Endothelial cell of umbilical vein (primary cell): ENCODE data around the gene CFI. TPM values are rescaled to one million over a fixed set of nuclear protein-coding genes. Genes with fewer than 3 reads are reported as not detected.

Source experiments
- BruUV-seq: library from RNA; stranded (reverse); fragments of 400-500 nt; replicated peaks from 2 replicates; lab custom pipeline; 2021; lab: Mats Ljungman, UMichigan
- CTCF ChIA-PET: fragments of 300-600, 350-600 bp; sonication (Branson Sonifier 250); formaldehyde crosslinking; loops from one replicate; lab custom pipeline; 2021; ENCODE audit warnings: antibody characterized with exemption, inconsistent platforms; lab: Charles Lee
- POLR2A ChIA-PET: fragments of 300-600, 350-600 bp; sonication (Branson Sonifier 250); formaldehyde crosslinking; loops from one replicate; lab custom pipeline; 2021; ENCODE audit warnings: antibody characterized with exemption, inconsistent platforms; lab: Charles Lee
- DNase-seq: peaks from one replicate; pipeline ENCODE4 v3.0.0-alpha.2; 2011; ENCODE audit warnings: low read depth, low spot score
- FAIRE-seq: peaks from 2 replicates; lab custom pipeline; 2011; peaks lifted over from hg19 to GRCh38; lab: Jason Lieb, UNC
- H2AFZ ChIP-seq: 2 replicates; pipeline ENCODE4 v1.6.0; 2012; ENCODE audit warnings: low read depth, low read length, control low read depth, inconsistent platforms
- H3K27ac ChIP-seq: 2 replicates; pipeline ENCODE4 v1.5.1; 2011; ENCODE audit warnings: low read depth, mild to moderate bottlenecking, control low read depth, low read length, moderate library complexity; ENCODE audit not compliant: insufficient read depth
- H3K27me3 ChIP-seq, 2 experiments: 2 replicates each; pipeline versions ENCODE4 v1.6.0 to v1.6.1; 2011; ENCODE audit warnings: low read length in 2 of 2, mixed read lengths in 1 of 2; ENCODE audit not compliant: control insufficient read depth in 2 of 2, insufficient read depth in 2 of 2
- H3K36me3 ChIP-seq, 2 experiments: 2 replicates in 1 of 2; 3 replicates in 1 of 2; pipeline ENCODE4 v1.5.1; 2011; ENCODE audit warnings: low read length in 2 of 2, mild to moderate bottlenecking in 1 of 2, moderate library complexity in 1 of 2; ENCODE audit not compliant: control insufficient read depth in 2 of 2, insufficient read depth in 2 of 2; ENCODE audit errors: extremely low read depth in 1 of 2
- H3K4me1 ChIP-seq: 3 replicates; pipeline ENCODE4 v1.5.1; 2011; ENCODE audit warnings: mild to moderate bottlenecking, low read length; ENCODE audit not compliant: control insufficient read depth, insufficient read depth; ENCODE audit errors: extremely low read depth
- H3K4me2 ChIP-seq: 2 replicates; pipeline ENCODE4 v1.6.1; 2011; ENCODE audit warnings: low read length, control low read depth, mixed read lengths; ENCODE audit not compliant: insufficient read depth
- H3K4me3 ChIP-seq, 3 experiments: fragments of 200-600 bp in 1 of 3; sonication (generic), shearing (Covaris generic) in 1 of 3; replicated peaks in 1 of 3; 2 replicates each; pipeline ENCODE4 v1.5.1; 2011 to 2016; ENCODE audit warnings: control low read depth in 3 of 3, low read length in 3 of 3, mild to moderate bottlenecking in 2 of 3, inconsistent platforms in 1 of 3, low read depth in 1 of 3, moderate library complexity in 1 of 3; ENCODE audit not compliant: insufficient read depth in 1 of 3
- H3K79me2 ChIP-seq: 2 replicates; pipeline ENCODE4 v1.6.0; 2012; ENCODE audit warnings: low read length, inconsistent platforms; ENCODE audit not compliant: control insufficient read depth, insufficient read depth
- H3K9ac ChIP-seq: replicated peaks from 2 replicates; pipeline ENCODE3; 2011; ENCODE audit warnings: low read length, control low read depth; ENCODE audit not compliant: insufficient read depth; ENCODE audit errors: extremely low read depth
- H3K9me1 ChIP-seq: replicated peaks from 3 replicates; pipeline ENCODE4 v1.6.0; 2011; ENCODE audit warnings: mild to moderate bottlenecking, low read length; ENCODE audit not compliant: control insufficient read depth, insufficient read depth; ENCODE audit errors: extremely low read depth
- H3K9me3 ChIP-seq: replicated peaks from 2 replicates; pipeline ENCODE4 v1.5.1; 2012; ENCODE audit warnings: low read length, inconsistent platforms; ENCODE audit not compliant: control insufficient read depth, insufficient read depth
- H4K20me1 ChIP-seq: replicated peaks from 2 replicates; pipeline ENCODE3; 2011; ENCODE audit warnings: mild to moderate bottlenecking, low read length; ENCODE audit not compliant: control insufficient read depth, insufficient read depth; ENCODE audit errors: extremely low read depth
- CTCF ChIP-seq, 2 donors: IDR thresholded peaks; 1 replicate in 1 of 2; 2 replicates in 1 of 2; pipeline ENCODE4 v1.5.1; 2011; ENCODE audit warnings: low read length in 2 of 2, mild to moderate bottlenecking in 2 of 2, moderate library complexity in 2 of 2, control low read depth in 1 of 2, inconsistent platforms in 1 of 2, low read depth in 1 of 2; ENCODE audit not compliant: insufficient read depth in 1 of 2; ENCODE audit errors: extremely low read depth in 1 of 2
- EZH2 ChIP-seq: IDR thresholded peaks from 2 replicates; pipeline ENCODE4 v1.6.1; 2012; ENCODE audit warnings: borderline replicate concordance, low read depth, mild to moderate bottlenecking, moderate library complexity, low read length, inconsistent platforms; ENCODE audit not compliant: severe bottlenecking
- FOS ChIP-seq: IDR thresholded peaks from 2 replicates; pipeline ENCODE4 v1.6.1; 2011; ENCODE audit warnings: mild to moderate bottlenecking, low read length, moderate library complexity, borderline replicate concordance; ENCODE audit not compliant: insufficient read depth
- GATA2 ChIP-seq: IDR thresholded peaks from 2 replicates; pipeline ENCODE4 v1.7.0; 2011; ENCODE audit warnings: low read depth, mild to moderate bottlenecking, moderate library complexity, mixed read lengths, low read length; ENCODE audit not compliant: insufficient read length, insufficient read depth
- JUN ChIP-seq: IDR thresholded peaks from 2 replicates; pipeline ENCODE4 v1.6.1; 2011; ENCODE audit warnings: borderline replicate concordance, low read depth; ENCODE audit not compliant: insufficient read length, insufficient read depth
- MAX ChIP-seq: IDR thresholded peaks from 2 replicates; pipeline ENCODE4 v1.6.1; 2011; ENCODE audit not compliant: insufficient read depth, insufficient read length
- MYC ChIP-seq: IDR thresholded peaks from one replicate; pipeline ENCODE4 v1.6.1; 2011; ENCODE audit warnings: mild to moderate bottlenecking, low read depth, low read length
- POLR2A ChIP-seq: IDR thresholded peaks from 2 replicates; pipeline ENCODE4 v1.6.1; 2012; ENCODE audit warnings: low read depth, mild to moderate bottlenecking, control low read depth, low read length
- POLR2AphosphoS5 ChIP-seq: IDR thresholded peaks from 2 replicates; pipeline ENCODE4 v1.6.1; 2012; ENCODE audit warnings: low read depth, mild to moderate bottlenecking, control low read depth, low read length, moderate library complexity; ENCODE audit not compliant: insufficient read depth
- dilution Hi-C: fragments of 300-500 bp; cut with MboI; formaldehyde crosslinking; loops from one replicate; pipeline ENCODE4 v1.15.0; 2019; ENCODE audit warnings: low sequenced_read_pairs; ENCODE audit not compliant: extremely low pct_ligation_motif_present
- intact Hi-C: fragments of 100-400 bp; cut with micrococcal nuclease; formaldehyde crosslinking; loops from one replicate; pipeline ENCODE4 v1.10.0; 2022
- polyA plus RNA-seq, 4 experiments: library from polyadenylated mRNA; depleted of rRNA in 3 of 4; stranded (reverse) in 3 of 4; unstranded in 1 of 4; fragments of >200 nt; gene quantifications; 2 replicates each; pipeline versions ENCODE4 v1.2.1 to v1.2.3, GENCODE V29; 2011 to 2012; ENCODE audit warnings: missing spikeins in 1 of 4
- total RNA-seq: library from RNA; stranded (reverse); gene quantifications from 2 replicates; pipeline ENCODE4 v1.2.3, GENCODE V29; 2021

CFI gene
- total and polyA plus RNA-seq, 2 donors (not counting 3 experiments of a cell fraction or from before 2014, with no cell fraction given): 10.0 to 21.4 TPM

GRCh38 chr4:109798866-109799265 is 2.9 kb downstream of the CFI start:
- Histone ChIP-seq H4K20me1 (no peaks in the 10 kb centered on the region), H3K79me2 (no peaks in the 10 kb centered on the region), H2AFZ (no peak overlapping the region), H3K9ac (no peak overlapping the region), H3K27ac (no peak overlapping the region), H3K4me2 (no peak overlapping the region), H3K9me3 (no peaks in the 10 kb centered on the region), H3K4me1 (peaks cover 12% of the 10 kb centered on the region), H3K4me3 (no peak overlapping the region), H3K27me3 (no peaks in the 10 kb centered on the region), H3K9me1 (no peaks in the 10 kb centered on the region), H3K36me3 (no peaks in the 10 kb centered on the region)
- no peak for TF ChIP-seq GATA2
- no peak for TF ChIP-seq CTCF (IDR thresholded peaks at IDR 0.05; ENCODE audit: extremely low read depth in 1 of 2, insufficient read depth in 1 of 2, low read depth in 1 of 2, low read length in 2 of 2)
- TF ChIP-seq MAX: no peak
- TF ChIP-seq FOS: no peak
- TF ChIP-seq JUN: no peak
- TF ChIP-seq MYC: no peak
- no peak for TF ChIP-seq POLR2A
- no peak for TF ChIP-seq POLR2AphosphoS5
- TF ChIP-seq EZH2: no peak
- DNase-seq (no peak), FAIRE-seq (no peak)
- CTCF ChIA-PET: interaction anchor here (1.1 kb wide), 1 partner anchor 366 kb away, joined by 3 read pairs; no protein-coding TSS in a partner anchor
- BruUV-seq: no TSS peak
- POLR2A ChIA-PET: no interaction called here
- intact Hi-C loops (no loop called here), dilution Hi-C loops (no loop called here)
